ENCODE data around the gene SIGLEC5. TPM values are rescaled to one million over a fixed set of nuclear protein-coding genes. Genes with fewer than 3 reads are reported as not detected.
"Not testable (repeated sequence)": the region's sequence is repeated elsewhere in the genome, so short reads cannot be mapped to it uniquely, and the experiment has no call there.

The SIGLEC5 gene
- not detected in 2 replicates for total RNA-seq (2022)
- not detected for Bru-seq, nascent RNA
- BruChase-seq, experiment 1, labeled RNA remaining after a 6-hour chase, result not detected
- not detected for BruChase-seq, experiment 2, labeled RNA remaining after a 2-hour chase
- long read RNA-seq, result 0 reads

GRCh38 chr19:51630315-51630714, at the start of gene SIGLEC5:
Gene SIGLEC5, minus strand, starts transcription at chr19:51630401. Its CDS starts 66 bp downstream, at chr19:51630335.
- H3K4me3 Mint-ChIP-seq (ENCODE audit: low read depth, unreplicated experiment); intact Hi-C loops (cut with micrococcal nuclease; ENCODE audit: unreplicated experiment); H3K4me1 Mint-ChIP-seq (ENCODE audit: low read depth, unreplicated experiment); H3K36me3 Mint-ChIP-seq (ENCODE audit: insufficient read depth, unreplicated experiment); DNase-seq; H3K9me3 Mint-ChIP-seq (ENCODE audit: low read depth, unreplicated experiment); H3K27ac Mint-ChIP-seq (ENCODE audit: unreplicated experiment); CTCF ChIA-PET; BruUV-seq (replicated peaks): not testable (repeated sequence)
- peaks cover 44% of the 10 kb centered on the region for H3K27me3 Mint-ChIP-seq (ENCODE audit: unreplicated experiment)

- DNase-seq, result no peak
- BruUV-seq (replicated peaks), result no TSS peak
- Mint-ChIP-seq H3K36me3 (ENCODE audit: insufficient read depth, unreplicated experiment) (peaks cover 5% of the 10 kb centered on the region), H3K4me3 (ENCODE audit: low read depth, unreplicated experiment) (no peak overlapping the region), H3K27ac (ENCODE audit: unreplicated experiment) (no peak overlapping the region), H3K27me3 (ENCODE audit: unreplicated experiment) (peaks cover 36% of the 10 kb centered on the region), H3K4me1 (ENCODE audit: low read depth, unreplicated experiment) (no peaks in the 10 kb centered on the region), H3K9me3 (ENCODE audit: low read depth, unreplicated experiment) (no peaks in the 10 kb centered on the region)
- TF ChIP-seq, protein P1, sequence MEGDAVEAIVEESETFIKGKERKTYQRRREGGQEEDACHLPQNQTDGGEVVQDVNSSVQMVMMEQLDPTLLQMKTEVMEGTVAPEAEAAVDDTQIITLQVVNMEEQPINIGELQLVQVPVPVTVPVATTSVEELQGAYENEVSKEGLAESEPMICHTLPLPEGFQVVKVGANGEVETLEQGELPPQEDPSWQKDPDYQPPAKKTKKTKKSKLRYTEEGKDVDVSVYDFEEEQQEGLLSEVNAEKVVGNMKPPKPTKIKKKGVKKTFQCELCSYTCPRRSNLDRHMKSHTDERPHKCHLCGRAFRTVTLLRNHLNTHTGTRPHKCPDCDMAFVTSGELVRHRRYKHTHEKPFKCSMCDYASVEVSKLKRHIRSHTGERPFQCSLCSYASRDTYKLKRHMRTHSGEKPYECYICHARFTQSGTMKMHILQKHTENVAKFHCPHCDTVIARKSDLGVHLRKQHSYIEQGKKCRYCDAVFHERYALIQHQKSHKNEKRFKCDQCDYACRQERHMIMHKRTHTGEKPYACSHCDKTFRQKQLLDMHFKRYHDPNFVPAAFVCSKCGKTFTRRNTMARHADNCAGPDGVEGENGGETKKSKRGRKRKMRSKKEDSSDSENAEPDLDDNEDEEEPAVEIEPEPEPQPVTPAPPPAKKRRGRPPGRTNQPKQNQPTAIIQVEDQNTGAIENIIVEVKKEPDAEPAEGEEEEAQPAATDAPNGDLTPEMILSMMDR (IDR thresholded peaks at IDR 0.05; ENCODE audit: unreplicated experiment), result no peak
- intact Hi-C loops (cut with micrococcal nuclease; ENCODE audit: unreplicated experiment), result no loop called here
- CTCF ChIA-PET, result interaction anchor here (1.2 to 1.5 kb wide), 2 partner anchors 19 to 337 kb away, joined by 3 to 5 read pairs; no protein-coding TSS in a partner anchor
These were observed 46.4 kb upstream of the SIGLEC5 start for GRCh38 chr19:51676566-51677083.

GRCh38 chr19:51675911-51676565, 45.8 kb upstream of the SIGLEC5 start:
- CTCF ChIA-PET, result interaction anchor here (1.2 to 1.5 kb wide), 2 partner anchors 18 to 337 kb away, joined by 3 to 5 read pairs; no protein-coding TSS in a partner anchor
- intact Hi-C loops (cut with micrococcal nuclease; ENCODE audit: unreplicated experiment), result not testable (repeated sequence)

DNA sequence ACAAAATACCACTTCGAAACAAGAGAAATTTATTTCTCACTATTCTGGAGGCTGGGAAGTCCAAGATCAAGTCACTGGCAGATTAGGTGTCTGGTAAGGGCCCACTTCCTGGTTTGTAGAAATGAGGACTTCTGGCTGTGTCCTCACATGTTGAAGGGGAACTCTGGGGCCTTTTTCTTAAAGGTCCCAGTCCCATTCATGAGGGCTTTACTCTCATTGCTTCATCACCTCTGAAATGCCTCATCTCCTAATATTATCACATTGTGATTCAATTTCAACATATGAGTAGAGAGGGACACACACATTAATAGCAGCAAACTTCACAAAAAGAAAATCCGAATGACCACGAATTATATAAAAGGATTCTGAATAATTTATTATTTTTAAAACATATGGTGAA, 38.0 kb upstream of the SIGLEC5 start:
- H3K27ac Mint-ChIP-seq (ENCODE audit: unreplicated experiment), result no peak overlapping the region
- H3K9me3 Mint-ChIP-seq (ENCODE audit: low read depth, unreplicated experiment), result no peaks in the 10 kb centered on the region
- peaks cover 27% of the 10 kb centered on the region for H3K27me3 Mint-ChIP-seq (ENCODE audit: unreplicated experiment)
- no peaks in the 10 kb centered on the region for H3K4me1 Mint-ChIP-seq (ENCODE audit: low read depth, unreplicated experiment)
- no peak overlapping the region for H3K4me3 Mint-ChIP-seq (ENCODE audit: low read depth, unreplicated experiment)
- TF ChIP-seq, protein P1 (IDR thresholded peaks at IDR 0.05; ENCODE audit: unreplicated experiment), result no peak
- intact Hi-C loops (cut with micrococcal nuclease; ENCODE audit: unreplicated experiment), result no loop called here
- no TSS peak for BruUV-seq (replicated peaks)
- CTCF ChIA-PET, result interaction anchor here (1.1 kb wide), 1 partner anchor 11 kb away, joined by 3 read pairs; no protein-coding TSS in a partner anchor
- H3K36me3 Mint-ChIP-seq (ENCODE audit: insufficient read depth, unreplicated experiment), result peaks cover 5% of the 10 kb centered on the region
- no peak for DNase-seq

More at GRCh38 chr19:51675911-51676565, 45.8 kb upstream of the SIGLEC5 start:
- H3K9me3 Mint-ChIP-seq (ENCODE audit: low read depth, unreplicated experiment); H3K36me3 Mint-ChIP-seq (ENCODE audit: insufficient read depth, unreplicated experiment); BruUV-seq (replicated peaks); H3K27ac Mint-ChIP-seq (ENCODE audit: unreplicated experiment); H3K4me3 Mint-ChIP-seq (ENCODE audit: low read depth, unreplicated experiment); H3K4me1 Mint-ChIP-seq (ENCODE audit: low read depth, unreplicated experiment): not testable (repeated sequence)
- DNase-seq, result peak; percentile 26
- H3K27me3 Mint-ChIP-seq (ENCODE audit: unreplicated experiment), result peaks cover 36% of the 10 kb centered on the region

DNA sequence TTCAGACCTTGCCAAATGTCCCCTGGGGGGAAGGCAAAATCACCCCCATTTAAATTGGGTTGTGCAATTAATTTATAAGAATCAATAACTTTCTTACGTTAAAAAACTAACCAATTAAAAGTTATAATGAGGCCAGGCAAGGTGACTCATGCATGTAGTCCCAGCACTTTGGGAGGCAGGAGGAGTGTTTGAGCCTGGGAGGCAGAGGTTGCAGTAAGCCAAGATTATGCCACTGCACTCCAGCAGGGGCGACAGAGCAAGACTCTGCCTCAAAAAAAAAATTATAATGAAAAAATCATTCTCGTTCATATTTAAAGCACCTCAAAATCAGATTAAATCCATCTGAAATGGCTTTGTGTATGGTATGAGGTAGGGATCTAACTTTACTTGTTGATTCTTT, 34.8 kb upstream of the SIGLEC5 start:
- Mint-ChIP-seq H3K9me3 (ENCODE audit: low read depth, unreplicated experiment) (no peaks in the 10 kb centered on the region), H3K27me3 (ENCODE audit: unreplicated experiment) (peaks cover 56% of the 10 kb centered on the region), H3K4me1 (ENCODE audit: low read depth, unreplicated experiment) (no peaks in the 10 kb centered on the region), H3K36me3 (ENCODE audit: insufficient read depth, unreplicated experiment) (no peaks in the 10 kb centered on the region), H3K4me3 (ENCODE audit: low read depth, unreplicated experiment) (no peak overlapping the region), H3K27ac (ENCODE audit: unreplicated experiment) (no peak overlapping the region)
- TF ChIP-seq, protein P1 (IDR thresholded peaks at IDR 0.05; ENCODE audit: unreplicated experiment), result peak; percentile 28
- BruUV-seq (replicated peaks), result no TSS peak
- intact Hi-C loops (cut with micrococcal nuclease; ENCODE audit: unreplicated experiment), result loop anchor here (5.0 kb wide), 2 partner anchors 328 to 508 kb away; no protein-coding TSS in a partner anchor
- peak; percentile 19 for DNase-seq
- CTCF ChIA-PET, result interaction anchor here (0.6 kb wide), 1 partner anchor 125 kb away, joined by 4 read pairs; no protein-coding TSS in a partner anchor

Data from Calu3 (cell line).